Cortex of kidney (tissue), 1 donor: ENCODE measurements around the gene CNNM2.
"Not testable (repeated sequence)": the region's sequence is repeated elsewhere in the genome, so short reads cannot be mapped to it uniquely, and the experiment has no call there.

Experiments used
- DNase-seq: peaks from one replicate; lab custom pipeline; 2025; lab: John Stamatoyannopoulos, UW

CNNM2 gene

DNA sequence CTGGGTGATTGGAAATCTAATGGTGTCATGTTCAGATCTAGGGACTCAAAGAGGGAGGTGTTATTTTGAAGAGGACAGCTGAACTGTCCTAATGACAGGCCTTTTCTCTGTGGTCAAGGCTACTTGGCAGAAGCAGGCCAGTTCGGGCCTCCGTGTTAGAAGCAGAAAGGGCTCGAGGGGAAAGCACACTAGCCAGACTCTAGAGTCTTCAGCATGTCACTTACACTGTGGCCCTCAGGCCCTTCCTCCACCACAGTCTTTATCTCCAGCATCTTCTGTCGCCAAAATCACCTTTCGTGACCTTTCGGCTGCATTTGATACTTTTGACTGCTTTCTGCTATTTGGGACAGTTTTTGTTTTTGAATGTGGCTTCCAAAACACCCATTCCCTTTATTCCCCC, 123.3 kb downstream of the CNNM2 start:
- DNase-seq, result no peak

DNA sequence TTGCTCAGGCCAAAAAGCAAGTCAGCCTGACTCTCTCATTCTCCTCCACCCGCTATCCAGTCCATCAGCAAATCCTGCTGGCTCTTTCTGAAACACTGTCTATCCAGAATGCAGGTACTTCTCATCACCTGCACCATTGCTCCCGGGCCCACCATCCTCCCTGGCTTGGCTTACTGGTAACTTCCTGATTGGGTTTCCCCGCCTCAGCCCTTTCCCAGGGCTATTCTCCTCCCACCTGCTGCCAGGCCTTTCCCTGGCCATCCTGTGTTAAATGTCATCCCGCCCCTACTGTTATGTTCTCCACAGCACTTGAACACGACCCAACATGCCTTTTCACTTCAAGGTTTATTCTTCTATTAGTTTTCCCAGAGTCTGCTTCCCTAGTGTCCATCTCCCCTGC, 124.0 kb downstream of the CNNM2 start:
- no peak for DNase-seq

DNA sequence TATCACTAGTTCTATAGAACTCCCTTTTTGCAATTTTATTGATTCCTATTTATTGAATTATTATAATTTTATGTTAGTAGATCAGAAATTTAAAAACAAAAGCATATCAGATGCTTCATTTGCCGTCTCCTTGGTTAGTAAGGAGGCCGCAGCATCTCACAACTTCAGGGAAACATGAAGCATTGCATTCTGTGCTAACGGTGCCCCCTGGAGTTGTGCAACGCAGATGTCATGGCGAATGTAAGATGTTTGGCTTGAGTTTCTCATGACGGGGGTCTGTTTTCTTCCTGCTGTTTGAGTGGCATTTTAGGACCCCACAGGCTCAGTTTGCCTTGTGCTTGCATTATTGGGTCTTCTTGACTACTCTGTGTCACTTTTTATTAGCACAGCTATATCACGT, 124.8 kb downstream of the CNNM2 start:
- DNase-seq, result no peak

DNA sequence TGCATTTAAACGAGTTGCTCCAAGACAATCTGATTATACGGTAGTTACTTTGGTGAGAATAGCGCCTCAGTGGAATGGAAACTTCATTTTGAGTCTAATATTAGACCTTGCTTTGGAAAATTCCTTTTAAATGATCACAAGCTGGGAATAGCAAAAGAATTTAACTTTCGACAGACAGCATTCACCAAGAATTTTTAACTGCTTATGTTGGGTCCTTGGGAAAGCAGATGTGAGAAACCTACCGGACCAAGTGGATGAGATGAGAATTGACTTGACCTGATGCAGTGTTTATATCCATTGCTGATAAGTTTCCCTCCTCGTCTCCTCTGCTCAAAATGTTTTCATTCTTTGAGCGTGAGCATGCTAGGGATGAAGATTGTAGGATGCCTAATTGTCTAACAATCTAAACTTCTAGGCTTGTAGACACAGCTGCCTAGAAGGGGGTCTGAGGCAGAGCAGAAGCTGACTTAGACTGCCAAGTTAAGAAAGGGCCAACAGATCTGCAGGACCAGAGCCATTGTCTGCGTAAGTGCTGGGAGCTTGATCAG, 126.9 kb downstream of the CNNM2 start:
- no peak for DNase-seq

DNA sequence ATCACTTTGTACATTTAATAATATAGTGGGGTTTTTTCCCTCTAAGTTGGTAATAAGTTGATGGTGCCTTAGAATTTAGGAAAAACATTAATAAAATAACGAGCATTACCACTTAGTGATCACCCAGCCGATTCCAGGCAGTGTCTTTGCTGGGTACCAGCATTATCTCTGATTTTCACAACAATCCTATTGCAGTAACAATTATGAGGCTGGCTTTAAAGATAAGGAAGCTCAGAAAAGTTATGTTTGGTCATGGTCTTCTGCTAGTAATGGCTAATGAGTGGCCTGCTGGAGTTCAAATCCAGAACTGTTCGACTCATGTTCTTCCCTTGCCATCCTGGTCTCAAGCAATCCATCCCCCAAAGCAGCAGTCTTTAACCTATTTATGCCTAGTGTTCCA, 127.9 kb downstream of the CNNM2 start:
- no peak for DNase-seq

DNA sequence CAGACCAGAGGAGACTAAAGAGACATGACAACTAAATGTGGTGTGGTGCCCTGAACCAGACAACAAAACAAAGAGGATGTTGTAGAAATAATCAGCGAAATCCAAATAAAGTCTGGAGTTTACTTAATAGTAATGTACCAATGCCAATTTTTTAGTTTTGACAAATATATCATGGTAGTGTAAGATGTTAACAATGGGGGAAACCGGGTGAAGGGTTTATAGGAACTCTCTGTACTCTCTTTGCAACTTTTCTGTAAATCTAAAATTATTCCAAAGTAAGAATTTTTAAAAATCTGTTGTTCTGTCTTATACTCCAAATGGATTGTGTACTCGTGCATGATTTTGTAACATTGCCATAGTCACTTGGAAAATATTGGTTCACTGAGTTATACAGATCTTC, 129.3 kb downstream of the CNNM2 start:
- no peak for DNase-seq

DNA sequence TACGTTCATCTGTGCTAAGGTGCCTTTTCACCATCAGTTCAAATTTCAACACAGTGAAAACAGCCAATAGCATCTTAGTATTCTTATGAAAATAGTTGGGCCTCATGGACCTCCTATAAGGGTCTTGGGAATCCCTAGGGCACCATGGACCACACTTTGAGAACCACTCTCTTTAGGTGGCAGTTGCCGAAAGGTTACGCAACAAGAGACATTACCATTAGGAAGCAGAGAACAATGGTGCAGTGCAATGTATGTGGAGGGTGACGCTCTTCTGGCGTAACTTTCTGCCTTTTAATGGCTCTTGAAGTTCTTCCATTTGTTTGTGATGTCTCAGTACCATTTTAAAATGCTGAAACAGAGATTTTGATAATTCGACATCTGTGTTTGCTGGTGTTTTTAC, 131.1 kb downstream of the CNNM2 start:
- DNase-seq, result no peak

DNA sequence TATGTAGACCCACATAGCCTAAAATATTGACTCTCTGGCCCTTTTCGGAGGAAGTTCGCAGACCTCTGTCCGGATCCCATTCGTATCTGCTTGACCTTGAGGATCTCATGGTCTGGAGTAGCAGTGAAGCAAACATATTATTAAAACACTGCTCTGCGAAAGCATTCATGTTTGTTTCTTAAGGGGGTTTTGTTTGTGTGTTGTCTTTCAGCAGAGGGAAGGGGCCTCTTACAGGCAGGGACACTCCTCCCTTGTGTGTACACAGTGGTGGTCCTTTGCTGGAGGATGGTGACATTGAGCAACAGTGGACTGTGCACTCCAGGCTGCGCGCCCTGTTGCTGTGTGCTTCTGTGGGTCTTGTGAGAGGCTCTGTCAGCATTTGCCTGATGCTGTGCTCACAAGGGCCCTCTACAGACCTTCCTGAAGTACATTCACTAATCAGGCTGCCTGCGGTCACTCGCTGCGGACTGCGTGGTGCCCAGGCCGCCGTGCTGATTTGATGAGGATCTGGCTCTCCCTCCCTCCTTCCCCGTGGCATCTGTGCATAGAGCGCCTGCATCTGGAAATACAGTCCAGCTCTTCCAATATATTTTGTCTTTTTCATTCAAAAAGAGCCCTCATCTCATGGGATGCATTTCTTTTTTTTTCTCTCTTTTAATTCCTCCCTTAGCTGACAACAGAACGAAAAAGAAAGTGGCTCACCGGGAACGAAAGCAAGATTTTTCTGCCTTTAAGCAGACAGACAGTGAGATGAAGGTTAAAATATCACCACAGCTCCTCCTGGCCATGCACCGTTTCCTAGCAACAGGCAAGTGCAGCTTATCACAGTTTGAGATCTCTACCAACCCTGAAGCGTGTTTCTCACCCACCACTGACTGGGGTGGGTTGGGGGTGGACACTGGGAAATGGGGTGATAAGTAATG, 135.8 kb downstream of the CNNM2 start:
- no peak for DNase-seq

DNA sequence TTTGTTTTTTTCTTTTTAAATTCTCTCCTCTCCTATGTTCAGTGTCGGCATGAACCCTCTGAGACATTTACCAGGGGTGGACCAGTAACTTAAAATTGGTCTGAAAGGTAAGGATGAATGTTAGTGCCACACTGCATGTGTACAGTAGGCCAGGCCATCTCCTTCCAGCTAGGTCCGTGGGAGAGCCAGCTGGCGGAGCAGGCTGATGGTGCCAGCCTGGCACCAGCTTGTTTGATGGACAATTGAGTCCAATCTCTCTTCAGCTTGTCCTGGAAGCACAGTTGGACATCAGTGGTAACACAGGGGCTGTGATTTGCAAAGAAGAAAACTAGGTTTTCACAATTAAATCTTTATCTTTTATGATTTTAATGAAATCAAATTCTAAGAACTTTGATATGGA, 136.5 kb downstream of the CNNM2 start:
- no peak for DNase-seq

DNA sequence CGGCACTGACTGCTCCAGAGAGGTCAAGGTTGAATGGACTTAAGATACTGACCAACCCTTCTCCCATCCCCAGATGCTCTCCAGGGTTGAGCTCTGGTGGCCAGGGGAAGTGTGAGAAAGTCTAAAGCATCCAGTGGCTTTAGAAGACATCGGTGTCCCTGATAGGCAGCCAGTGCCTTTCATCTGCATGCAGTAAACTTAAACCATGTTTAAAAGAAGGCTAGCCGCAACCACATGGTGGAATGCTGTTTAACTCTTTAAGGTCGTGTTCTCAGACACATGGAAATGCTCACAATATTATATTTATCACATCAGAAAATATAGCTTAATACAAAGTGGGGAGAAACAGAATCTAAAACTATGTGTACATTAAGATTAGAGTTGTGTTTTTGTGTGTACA, 137.0 kb downstream of the CNNM2 start:
- DNase-seq, result no peak

DNA sequence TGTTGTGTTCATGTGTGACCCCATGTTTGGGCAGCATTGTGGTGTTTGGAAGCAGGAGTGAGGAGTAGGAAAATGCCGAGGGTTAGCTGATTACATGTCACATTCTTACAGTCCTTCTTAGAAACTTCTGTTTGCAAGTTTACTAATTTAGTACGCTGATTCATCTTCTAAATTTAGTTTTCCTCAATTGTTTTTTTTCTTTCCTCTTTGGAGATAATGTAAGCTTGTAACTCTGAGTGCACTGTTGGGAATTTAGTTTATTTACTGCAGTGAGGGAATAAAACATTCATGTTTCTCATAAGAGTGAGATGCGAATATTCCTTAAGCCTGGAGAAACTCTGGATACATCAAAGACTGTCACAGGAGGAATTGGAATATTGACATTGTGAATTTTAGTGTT, 139.9 kb downstream of the CNNM2 start:
- no peak for DNase-seq

DNA sequence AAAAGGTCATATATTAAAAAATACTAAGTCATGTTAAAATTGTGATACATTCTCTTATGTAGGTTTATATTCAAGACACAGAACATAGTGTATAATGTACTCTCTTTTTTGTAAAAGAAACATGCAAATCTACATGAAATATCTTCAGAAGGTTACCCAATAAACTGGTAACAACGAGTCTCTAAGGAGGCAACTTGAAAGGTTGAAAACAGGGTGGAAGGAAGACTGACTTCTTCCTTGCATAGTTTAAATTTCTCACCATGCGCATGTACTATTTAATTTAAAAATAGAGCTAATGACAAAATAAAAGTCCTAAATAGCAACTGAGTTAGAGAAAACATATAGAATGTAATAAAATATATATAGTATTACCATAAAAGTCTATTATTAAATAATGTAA, 142.5 kb downstream of the CNNM2 start:
- no peak for DNase-seq

DNA sequence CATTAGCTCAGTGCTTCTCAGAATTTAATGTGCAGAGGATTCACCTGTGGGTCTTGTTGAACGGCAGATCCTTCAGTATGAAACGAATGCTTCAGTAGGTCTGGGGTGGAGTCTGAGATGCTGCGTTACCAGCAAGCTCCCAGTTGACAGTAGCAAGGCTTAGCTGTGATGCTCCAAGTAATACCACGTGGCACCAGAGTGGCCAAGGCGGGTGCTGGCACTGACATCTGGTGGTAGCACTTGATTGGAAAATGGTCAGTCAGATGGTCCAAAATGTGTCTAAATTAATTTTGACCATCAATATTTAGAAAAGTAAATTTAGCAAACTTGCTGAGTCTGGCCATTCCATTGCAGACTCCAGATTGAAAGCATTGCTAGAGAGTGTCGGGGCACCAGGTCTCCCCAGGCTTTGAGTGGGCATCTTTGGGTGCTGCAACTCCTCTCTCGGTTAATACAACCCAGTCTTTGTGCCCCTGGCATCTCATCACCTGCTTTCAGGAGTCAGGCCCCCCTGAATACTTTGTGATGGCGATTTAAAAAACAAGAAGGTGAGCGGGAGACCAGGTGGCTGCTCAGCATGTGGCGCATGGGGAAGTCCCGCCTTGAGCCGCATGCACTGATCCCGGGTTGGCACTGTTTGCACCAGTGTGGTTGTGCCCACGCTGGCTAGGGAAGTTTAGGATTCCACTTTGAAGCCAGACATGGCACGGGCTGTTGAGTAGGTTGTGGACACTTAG, 144.9 kb downstream of the CNNM2 start:
- no peak for DNase-seq

DNA sequence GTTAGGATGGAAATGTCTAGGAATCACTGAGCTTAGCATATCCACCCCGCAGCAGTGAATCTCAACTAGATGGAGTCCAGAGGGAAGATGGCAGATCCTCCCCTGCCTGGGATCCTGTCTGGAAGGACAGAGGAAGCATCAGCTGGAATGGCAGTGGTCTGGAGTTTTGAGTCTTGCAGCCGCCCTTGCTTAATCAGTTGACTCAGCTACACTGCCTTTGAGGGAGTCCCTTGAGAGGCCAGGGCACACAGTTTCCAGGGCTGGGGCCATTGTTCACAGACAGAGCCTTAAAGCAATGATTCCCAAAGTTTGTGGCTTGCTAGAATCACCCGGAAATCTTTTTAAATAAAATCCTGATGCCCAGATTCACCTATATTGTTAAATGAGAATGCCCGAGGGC, 146.9 kb downstream of the CNNM2 start:
- no peak for DNase-seq

DNA sequence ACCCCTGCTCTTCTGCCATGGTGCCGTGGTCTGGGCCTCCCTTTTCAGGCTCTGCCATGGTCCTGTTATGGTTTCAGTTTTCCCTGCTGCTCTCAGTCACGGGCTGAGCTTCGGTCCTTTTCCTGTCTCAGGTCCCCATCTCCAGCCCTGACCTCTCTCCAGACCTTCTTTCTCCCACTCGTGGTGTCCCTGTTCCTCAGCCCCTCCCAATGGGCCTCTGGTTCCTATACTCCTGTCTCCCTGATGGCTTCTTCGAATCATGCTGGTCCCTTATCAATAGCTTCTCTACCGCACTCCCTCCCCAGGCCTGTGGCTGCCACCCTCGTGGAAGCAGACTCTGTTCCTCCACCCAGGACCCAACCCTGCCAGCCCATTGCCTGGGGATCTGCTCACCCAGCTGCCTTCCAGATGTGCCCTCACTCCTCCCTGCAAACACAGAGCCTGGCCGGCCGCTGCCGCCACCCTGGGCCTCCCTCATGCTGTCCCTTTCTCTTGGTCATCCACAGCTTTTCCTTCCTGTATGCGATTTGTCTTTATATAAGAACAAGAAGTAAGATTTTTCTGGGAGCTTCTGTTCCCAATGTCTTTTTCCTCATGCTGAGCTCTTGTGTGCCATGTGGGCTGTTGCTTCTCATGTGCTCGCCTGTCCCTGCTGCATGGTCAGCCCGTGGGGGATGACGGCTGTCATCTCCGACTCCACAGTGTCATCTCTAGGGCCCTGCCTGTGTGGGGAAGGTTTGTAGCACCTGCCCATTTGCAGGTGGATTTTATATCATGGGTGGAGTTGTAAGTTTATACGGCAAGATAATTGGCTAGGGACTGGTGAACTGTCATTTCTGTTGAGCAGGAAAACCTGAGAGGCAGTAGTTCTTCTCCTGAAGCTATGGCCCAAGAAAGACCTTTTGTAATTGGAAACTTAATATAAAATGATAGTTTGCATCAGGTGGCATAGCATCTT, 148.3 kb downstream of the CNNM2 start:
- DNase-seq, result no peak

DNA sequence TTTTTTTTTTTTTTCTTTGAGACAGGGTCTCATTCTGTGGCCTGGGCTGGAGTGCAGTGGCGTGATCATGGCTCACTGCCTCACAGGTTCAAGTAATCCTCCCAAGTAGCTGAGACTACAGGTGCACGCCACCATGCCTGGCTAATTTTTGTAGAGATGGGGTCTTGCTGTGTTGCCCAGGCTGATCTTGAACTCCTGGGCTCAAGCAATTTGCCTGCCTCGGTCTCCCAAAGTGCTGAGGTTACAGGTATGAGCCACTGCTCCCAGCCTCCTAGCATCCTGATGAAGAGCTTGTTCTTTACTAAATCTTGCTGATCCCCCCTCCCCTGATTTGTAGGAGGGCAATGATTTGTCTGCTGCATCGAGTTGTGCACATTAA, 149.0 kb downstream of the CNNM2 start:
- not testable (repeated sequence) for DNase-seq

DNA sequence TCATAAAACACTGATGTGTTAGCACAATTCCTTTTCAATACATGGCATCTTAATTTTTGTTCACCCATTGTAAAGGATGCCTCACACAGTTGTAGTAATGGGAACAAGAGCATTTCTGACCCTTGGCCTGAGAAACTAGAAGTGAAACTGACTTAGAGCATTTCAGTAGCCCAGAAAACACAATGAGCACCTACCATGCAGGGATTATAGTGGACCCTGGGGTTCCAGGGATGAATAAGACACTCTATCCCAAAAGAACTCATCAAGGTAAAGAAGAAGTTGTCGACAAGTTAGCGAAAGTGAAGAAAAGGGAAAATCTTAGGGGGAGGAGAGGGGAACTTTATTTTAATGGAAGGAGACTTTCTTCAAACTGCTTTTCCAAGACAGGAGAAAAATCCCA, 149.4 kb downstream of the CNNM2 start:
- no peak for DNase-seq

DNA sequence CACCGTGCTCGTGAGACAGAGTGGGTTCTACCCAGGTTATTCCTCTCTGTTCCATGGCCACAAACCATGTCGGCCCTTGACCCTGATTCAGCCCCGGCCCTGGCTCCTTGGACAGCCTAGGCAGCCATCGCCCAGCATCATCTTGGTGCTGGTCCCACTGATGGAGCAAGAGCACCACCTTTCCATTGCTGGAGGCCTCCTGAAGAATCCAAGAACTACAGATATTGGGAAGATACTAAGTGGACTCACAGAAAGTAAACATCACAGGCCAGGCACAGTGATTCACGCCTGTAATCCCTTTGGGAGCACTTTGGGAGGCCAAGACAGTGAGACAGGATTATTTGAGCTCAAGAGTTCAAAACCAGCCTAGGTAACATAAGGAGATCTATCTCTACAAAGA, 149.9 kb downstream of the CNNM2 start:
- DNase-seq, result no peak

DNA sequence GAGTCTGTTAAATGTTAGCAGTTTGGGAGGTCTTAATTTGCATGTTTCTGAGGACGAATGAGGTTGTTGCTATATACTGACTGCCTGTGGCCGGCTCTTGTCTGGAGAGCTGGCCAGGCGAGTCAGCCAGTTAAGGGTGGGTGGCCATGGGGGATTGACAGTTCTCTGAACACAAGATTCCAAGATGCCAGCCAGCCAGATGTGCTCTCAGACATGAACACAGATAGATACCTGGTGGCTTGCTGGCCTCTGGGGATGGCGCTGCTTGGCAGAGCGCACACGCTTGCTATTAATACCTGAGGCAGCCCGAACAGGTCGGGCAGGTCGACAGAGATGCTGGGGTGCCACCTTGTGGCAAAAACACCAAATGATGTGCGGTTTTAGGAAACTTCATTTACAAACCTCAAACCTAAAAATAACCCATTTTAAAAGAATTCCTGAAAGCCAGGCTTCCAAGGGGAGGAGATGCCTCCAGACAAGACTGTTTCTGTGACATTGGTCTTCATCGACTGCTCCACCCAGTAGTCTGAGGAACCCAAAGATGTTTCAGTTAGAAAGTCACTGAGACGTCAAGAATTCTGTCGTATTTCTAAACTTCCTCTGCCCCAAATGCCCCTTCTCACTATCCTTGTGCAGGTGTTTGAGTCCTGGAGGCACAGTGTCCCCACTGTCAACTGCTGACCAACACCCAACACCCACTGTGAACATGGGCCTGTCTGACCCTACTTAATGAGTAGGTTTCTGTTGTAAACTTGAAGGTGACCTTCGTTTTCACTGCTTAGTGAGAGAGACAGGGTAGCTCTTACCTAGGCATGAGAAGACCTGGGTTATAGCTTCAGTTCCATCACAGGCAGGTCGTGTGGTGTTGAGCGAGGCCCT, 151.6 kb downstream of the CNNM2 start:
- no peak for DNase-seq

DNA sequence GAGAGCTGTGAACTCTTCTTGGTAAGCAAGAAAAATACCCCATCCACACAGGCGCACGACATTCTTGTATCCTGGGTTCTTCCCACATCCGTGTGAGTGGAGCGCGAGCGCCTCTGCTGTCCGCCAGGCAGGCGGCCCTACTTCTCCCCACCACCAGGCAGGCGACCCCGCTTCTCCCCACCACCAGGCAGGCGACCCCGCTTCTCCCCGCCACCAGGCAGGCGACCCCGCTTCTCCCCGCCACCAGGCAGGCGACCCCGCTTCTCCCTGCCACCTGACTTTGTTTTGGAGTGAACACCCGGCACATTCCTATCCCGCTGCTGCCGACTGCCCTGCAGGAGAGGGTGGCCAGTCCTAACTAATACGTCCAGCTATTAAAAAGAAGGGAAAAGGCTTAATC, 154.2 kb downstream of the CNNM2 start:
- DNase-seq, result no peak

DNA sequence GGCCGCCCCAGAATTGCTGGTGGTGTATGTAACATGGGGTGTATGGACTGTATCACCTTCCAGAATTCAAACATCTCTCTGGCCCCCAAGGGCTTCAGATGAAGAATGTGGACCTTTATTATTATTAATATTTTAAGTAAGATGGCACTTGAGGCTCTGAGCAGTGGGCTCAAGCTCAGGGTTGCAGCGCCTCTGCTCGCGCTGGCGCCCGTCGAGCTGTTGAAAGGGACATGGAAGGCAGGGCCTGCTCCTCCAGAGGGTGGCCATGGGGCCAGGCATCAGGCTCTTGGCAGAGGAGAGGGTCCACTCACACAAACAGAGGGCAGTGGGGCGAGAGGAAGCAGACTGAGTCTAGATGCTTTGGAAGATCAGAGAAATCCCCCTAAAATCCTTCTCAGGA, 154.8 kb downstream of the CNNM2 start:
- DNase-seq, result no peak
